Measurements from ENCODE around the gene KIAA1958. TPM values are rescaled to one million over a fixed set of nuclear protein-coding genes. Genes with fewer than 3 reads are reported as not detected.

Gene KIAA1958
- total RNA-seq, 2 experiments from 2014 or later: 5.6 to 6.8 TPM

- TF ChIP-seq, protein P1, sequence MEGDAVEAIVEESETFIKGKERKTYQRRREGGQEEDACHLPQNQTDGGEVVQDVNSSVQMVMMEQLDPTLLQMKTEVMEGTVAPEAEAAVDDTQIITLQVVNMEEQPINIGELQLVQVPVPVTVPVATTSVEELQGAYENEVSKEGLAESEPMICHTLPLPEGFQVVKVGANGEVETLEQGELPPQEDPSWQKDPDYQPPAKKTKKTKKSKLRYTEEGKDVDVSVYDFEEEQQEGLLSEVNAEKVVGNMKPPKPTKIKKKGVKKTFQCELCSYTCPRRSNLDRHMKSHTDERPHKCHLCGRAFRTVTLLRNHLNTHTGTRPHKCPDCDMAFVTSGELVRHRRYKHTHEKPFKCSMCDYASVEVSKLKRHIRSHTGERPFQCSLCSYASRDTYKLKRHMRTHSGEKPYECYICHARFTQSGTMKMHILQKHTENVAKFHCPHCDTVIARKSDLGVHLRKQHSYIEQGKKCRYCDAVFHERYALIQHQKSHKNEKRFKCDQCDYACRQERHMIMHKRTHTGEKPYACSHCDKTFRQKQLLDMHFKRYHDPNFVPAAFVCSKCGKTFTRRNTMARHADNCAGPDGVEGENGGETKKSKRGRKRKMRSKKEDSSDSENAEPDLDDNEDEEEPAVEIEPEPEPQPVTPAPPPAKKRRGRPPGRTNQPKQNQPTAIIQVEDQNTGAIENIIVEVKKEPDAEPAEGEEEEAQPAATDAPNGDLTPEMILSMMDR (IDR thresholded peaks at IDR 0.05): no peak
- H3K4me3 Mint-ChIP-seq: no peak overlapping the region
- DNase-seq: no peak
- Histone ChIP-seq H3K4me1 (ENCODE audit: insufficient read depth, low read length) (no peaks in the 10 kb centered on the region), H3K4me3 (ENCODE audit: low read length) (no peak overlapping the region), H3K27me3 (ENCODE audit: control insufficient read depth in 1 of 2, insufficient read depth in 2 of 2, low read length in 2 of 2) (no peaks in the 10 kb centered on the region), H3K27ac (ENCODE audit: low read depth in 1 of 2, low read length in 2 of 2) (no peak overlapping the region), H3K36me3 (ENCODE audit: insufficient read depth, low read length) (no peaks in the 10 kb centered on the region), H3K9me3 (ENCODE audit: control insufficient read depth in 1 of 2, insufficient read depth in 1 of 2, low read length in 2 of 2) (no peaks in the 10 kb centered on the region)
- no peak overlapping the region for H3K27ac Mint-ChIP-seq
- POLR2A ChIA-PET: no interaction called here
- no peaks in the 10 kb centered on the region for H3K27me3 Mint-ChIP-seq
- CTCF ChIA-PET: no interaction called here
- ATAC-seq (ENCODE audit: poor library complexity): no peak
- H3K9me3 Mint-ChIP-seq: no peaks in the 10 kb centered on the region
- peaks cover 6% of the 10 kb centered on the region for H3K4me1 Mint-ChIP-seq (ENCODE audit: low read depth)
- no peaks in the 10 kb centered on the region for H3K36me3 Mint-ChIP-seq (ENCODE audit: low read depth)
- intact Hi-C loops (cut with DNase I, micrococcal nuclease): no loop called here
Observed at GRCh38 chr9:112542593-112543292, 56.1 kb downstream of the KIAA1958 start.

DNA sequence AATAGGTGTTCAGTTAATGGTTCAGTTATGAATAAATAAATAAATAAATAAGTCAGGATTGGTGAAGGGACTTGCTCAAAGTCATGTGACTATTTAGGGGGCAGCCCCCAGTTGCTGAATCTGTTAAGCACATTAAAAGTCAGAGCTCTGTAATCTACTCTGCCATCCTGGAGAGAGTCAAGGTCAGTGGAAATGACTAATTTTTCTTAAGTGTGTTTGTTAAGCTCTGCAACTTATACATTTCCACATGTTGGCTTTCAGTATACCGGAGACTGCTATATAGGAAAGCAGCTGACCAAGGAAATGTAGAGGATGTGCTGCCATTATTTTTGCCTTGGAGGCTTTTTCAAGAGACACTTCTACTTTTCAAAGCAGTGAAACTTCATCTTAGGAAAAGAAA lies 57.9 kb downstream of the KIAA1958 start:
- H3K27ac Mint-ChIP-seq: no peak overlapping the region
- no peaks in the 10 kb centered on the region for H3K9me3 Mint-ChIP-seq
- ATAC-seq (ENCODE audit: poor library complexity): no peak
- intact Hi-C loops (cut with DNase I, micrococcal nuclease): no loop called here
- no peaks in the 10 kb centered on the region for H3K4me1 ChIP-seq (ENCODE audit: insufficient read depth, low read length)
- H3K27me3 ChIP-seq (ENCODE audit: control insufficient read depth in 1 of 2, insufficient read depth in 2 of 2, low read length in 2 of 2): no peaks in the 10 kb centered on the region
- no peaks in the 10 kb centered on the region for H3K36me3 Mint-ChIP-seq (ENCODE audit: low read depth)
- ChIA-PET CTCF (no interaction called here), POLR2A (no interaction called here)
- no peak overlapping the region for H3K27ac ChIP-seq (ENCODE audit: low read depth in 1 of 2, low read length in 2 of 2)
- no peak overlapping the region for H3K4me3 Mint-ChIP-seq
- H3K27me3 Mint-ChIP-seq: no peaks in the 10 kb centered on the region
- no peak overlapping the region for H3K4me3 ChIP-seq (ENCODE audit: low read length)
- no peaks in the 10 kb centered on the region for H3K36me3 ChIP-seq (ENCODE audit: insufficient read depth, low read length)
- TF ChIP-seq, protein P1 (IDR thresholded peaks at IDR 0.05): no peak
- peaks cover 11% of the 10 kb centered on the region for H3K4me1 Mint-ChIP-seq (ENCODE audit: low read depth)
- DNase-seq: no peak
- no peaks in the 10 kb centered on the region for H3K9me3 ChIP-seq (ENCODE audit: control insufficient read depth in 1 of 2, insufficient read depth in 1 of 2, low read length in 2 of 2)

- DNase-seq: no peak
- H3K4me1 Mint-ChIP-seq (ENCODE audit: low read depth): peaks cover 11% of the 10 kb centered on the region
- no peaks in the 10 kb centered on the region for H3K27me3 Mint-ChIP-seq
- no peaks in the 10 kb centered on the region for H3K9me3 ChIP-seq (ENCODE audit: control insufficient read depth in 1 of 2, insufficient read depth in 1 of 2, low read length in 2 of 2)
- POLR2A ChIA-PET: no interaction called here
- H3K9me3 Mint-ChIP-seq: no peaks in the 10 kb centered on the region
- H3K36me3 ChIP-seq (ENCODE audit: insufficient read depth, low read length): no peaks in the 10 kb centered on the region
- no peak overlapping the region for H3K4me3 ChIP-seq (ENCODE audit: low read length)
- CTCF ChIA-PET: no interaction called here
- TF ChIP-seq, protein P1 (IDR thresholded peaks at IDR 0.05): no peak
- ATAC-seq (ENCODE audit: poor library complexity): no peak
- no peak overlapping the region for H3K27ac ChIP-seq (ENCODE audit: low read depth in 1 of 2, low read length in 2 of 2)
- H3K4me1 ChIP-seq (ENCODE audit: insufficient read depth, low read length): no peaks in the 10 kb centered on the region
- H3K27ac Mint-ChIP-seq: no peak overlapping the region
- intact Hi-C loops (cut with DNase I, micrococcal nuclease): no loop called here
- no peaks in the 10 kb centered on the region for H3K27me3 ChIP-seq (ENCODE audit: control insufficient read depth in 1 of 2, insufficient read depth in 2 of 2, low read length in 2 of 2)
- H3K36me3 Mint-ChIP-seq (ENCODE audit: low read depth): no peaks in the 10 kb centered on the region
- no peak overlapping the region for H3K4me3 Mint-ChIP-seq
Observed at GRCh38 chr9:112545237-112545636, 58.6 kb downstream of the KIAA1958 start.

Data from CD4-positive, alpha-beta T cell (primary cell).